Measurements from ENCODE around the gene RAMP2. TPM values are rescaled to one million over a fixed set of nuclear protein-coding genes. Genes with fewer than 3 reads are reported as not detected.

The RAMP2 gene
- total RNA-seq, 4 donors from 2014 or later: 32.6 to 113 (median 51.4) TPM

DNA sequence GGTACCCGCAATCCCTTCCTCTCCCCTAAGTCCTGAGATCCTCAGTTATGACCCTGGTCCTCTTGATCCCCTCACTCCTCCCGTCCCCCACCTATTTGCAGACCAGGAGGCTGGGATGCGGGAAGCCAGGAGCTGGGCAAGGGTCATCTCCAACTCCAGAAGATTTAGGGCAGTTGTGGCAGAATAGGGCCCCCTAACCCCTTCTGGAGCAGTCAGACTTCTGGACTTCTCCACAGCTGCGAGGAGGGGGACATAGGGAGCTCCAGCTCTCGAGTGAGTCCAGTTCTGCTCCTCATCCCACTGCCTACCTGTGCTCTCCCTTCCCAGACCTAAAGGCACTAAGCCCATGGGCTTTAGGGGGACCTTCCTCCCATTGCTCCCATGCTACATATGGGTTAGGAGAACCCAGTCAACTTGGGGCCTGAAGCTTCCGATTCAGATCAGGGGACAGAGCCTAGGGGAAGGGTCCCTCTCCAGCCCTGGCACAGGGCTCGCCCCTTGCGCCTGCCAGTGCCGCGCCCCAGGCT is 20.7 kb downstream of the RAMP2 start:
- no peak for DNase-seq (ENCODE audit: low spot score in 2 of 2)
- Histone ChIP-seq H3K4me1 (peaks cover 0 to 56% (median 23%) of the 10 kb centered on the region in 4 donors), H3K9me3 (no peaks in the 10 kb centered on the region), H3K36me3 (peaks cover 3 to 32% (median 21%) of the 10 kb centered on the region in 3 donors), H3K27me3 (peaks cover 0 to 69% of the 10 kb centered on the region in 2 donors), H3K4me3 (peak overlapping the region in 1 of 4 donors; percentile 51), H3K27ac (no peak overlapping the region)
- 20 to 33% methylated on average over 10 of the region's 10 CpGs for WGBS, 2 donors
- TF ChIP-seq EP300 (IDR thresholded peaks at IDR 0.05): no peak
- TF ChIP-seq CTCF (IDR thresholded peaks at IDR 0.05): no peak
- TF ChIP-seq POLR2A (IDR thresholded peaks at IDR 0.05): no peak

- Histone ChIP-seq H3K36me3 (peaks cover under 1 to 25% (median 17%) of the 10 kb centered on the region in 3 donors), H3K4me3 (peak overlapping the region in 1 of 4 donors; percentile 51)
Measured at GRCh38 chr17:42782166-42783061, 21.4 kb downstream of the RAMP2 start.

DNA sequence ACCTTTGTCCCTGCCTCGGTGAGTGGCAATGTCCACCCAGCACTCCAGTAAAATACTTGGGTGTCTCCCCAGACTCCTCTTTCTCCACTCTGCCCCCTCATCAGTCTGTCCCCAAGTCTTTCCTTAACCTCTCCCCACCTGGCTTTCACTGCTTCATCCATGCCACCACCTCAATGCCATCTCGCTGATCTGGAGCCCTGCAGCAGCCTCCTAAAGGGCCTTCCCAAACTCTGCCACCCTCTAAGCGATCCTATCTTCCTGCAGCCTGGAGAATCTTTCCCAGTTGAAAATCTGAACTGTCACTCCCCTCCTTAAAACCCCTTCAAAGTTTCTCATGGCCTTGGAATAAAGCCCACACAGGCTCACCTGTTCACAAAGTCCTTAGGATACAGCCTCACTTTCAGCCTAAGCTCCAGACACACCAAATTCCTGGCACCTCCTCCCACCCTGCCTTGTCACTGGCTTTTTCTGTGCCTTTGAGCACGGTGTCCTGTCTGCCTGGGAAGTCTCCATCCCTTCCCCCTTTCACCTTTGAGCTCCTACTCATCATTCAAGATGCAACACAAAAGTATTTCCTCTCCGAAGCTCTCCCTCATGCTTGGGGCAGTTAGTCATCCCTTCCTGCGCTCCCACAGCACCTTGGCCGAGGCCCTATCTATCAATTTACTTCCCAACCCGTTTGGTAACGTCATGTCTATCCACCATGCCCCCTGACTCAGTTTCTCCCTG is 22.2 kb downstream of the RAMP2 start:
- Histone ChIP-seq H3K27me3 (peaks cover 0 to 84% of the 10 kb centered on the region in 2 donors), H3K9me3 (no peaks in the 10 kb centered on the region), H3K4me1 (peaks cover 0 to 56% (median 23%) of the 10 kb centered on the region in 4 donors), H3K4me3 (no peak overlapping the region), H3K36me3 (peaks cover 0 to 17% (median 9%) of the 10 kb centered on the region in 3 donors), H3K27ac (no peak overlapping the region)
- TF ChIP-seq CTCF (IDR thresholded peaks at IDR 0.05) (no peak), EP300 (IDR thresholded peaks at IDR 0.05) (no peak), POLR2A (IDR thresholded peaks at IDR 0.05) (no peak)
- no peak for DNase-seq (ENCODE audit: low spot score in 2 of 2)
- WGBS, 2 donors: 24 to 39% methylated on average over 9 of the region's 9 CpGs

More at GRCh38 chr17:42782166-42783061, 21.4 kb downstream of the RAMP2 start:
- peaks cover 0 to 56% (median 23%) of the 10 kb centered on the region in 4 donors for H3K4me1 ChIP-seq
- H3K9me3 ChIP-seq: no peaks in the 10 kb centered on the region
- H3K27ac ChIP-seq: no peak overlapping the region
- H3K27me3 ChIP-seq: peaks cover 0 to 76% of the 10 kb centered on the region in 2 donors
- no peak for TF ChIP-seq POLR2A (IDR thresholded peaks at IDR 0.05)
- TF ChIP-seq CTCF (IDR thresholded peaks at IDR 0.05): no peak
- no peak for TF ChIP-seq EP300 (IDR thresholded peaks at IDR 0.05)
- 17 to 26% methylated on average over 28 to 29 of the region's 29 CpGs for WGBS, 2 donors
- DNase-seq (ENCODE audit: low spot score in 2 of 2): no peak

DNA sequence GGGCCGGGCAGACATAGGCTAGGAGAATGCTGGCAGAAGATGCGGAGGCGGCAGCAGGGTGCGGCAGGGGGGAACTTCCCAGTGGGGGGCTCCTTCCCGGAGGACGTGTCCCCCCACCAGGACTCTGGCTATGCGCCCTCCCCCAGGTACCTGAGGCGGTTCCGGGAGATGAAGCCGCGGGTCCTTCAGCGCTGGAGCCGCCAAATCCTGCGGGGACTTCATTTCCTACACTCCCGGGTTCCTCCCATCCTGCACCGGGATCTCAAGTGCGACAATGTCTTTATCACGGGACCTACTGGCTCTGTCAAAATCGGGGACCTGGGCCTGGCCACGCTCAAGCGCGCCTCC is 22.7 kb downstream of the RAMP2 start:
- peaks cover 0 to 86% of the 10 kb centered on the region in 2 donors for H3K27me3 ChIP-seq
- H3K4me1 ChIP-seq: peaks cover 0 to 56% (median 23%) of the 10 kb centered on the region in 4 donors
- WGBS, 2 donors: 21 to 26% methylated on average over 21 to 22 of the region's 22 CpGs

More for the DNA sequence above, 22.7 kb downstream of the RAMP2 start:
- no peak overlapping the region for H3K27ac ChIP-seq
- TF ChIP-seq CTCF (IDR thresholded peaks at IDR 0.05): no peak
- no peak for TF ChIP-seq POLR2A (IDR thresholded peaks at IDR 0.05)
- TF ChIP-seq EP300 (IDR thresholded peaks at IDR 0.05): no peak
- no peaks in the 10 kb centered on the region for H3K9me3 ChIP-seq
- no peak for DNase-seq (ENCODE audit: low spot score in 2 of 2)
- no peak overlapping the region for H3K4me3 ChIP-seq
- peaks cover 0 to 12% (median 6%) of the 10 kb centered on the region in 3 donors for H3K36me3 ChIP-seq
